Activated T-cell treated with anti-CD3 and anti-CD28 coated beads, Interleukin-2, amount 50 U/mL, for 4 hours (primary cell): ENCODE data around the gene MRPL9. TPM values are rescaled to one million over a fixed set of nuclear protein-coding genes. Genes with fewer than 3 reads are reported as not detected.
"Not testable (repeated sequence)": the region's sequence is repeated elsewhere in the genome, so short reads cannot be mapped to it uniquely, and the experiment has no call there.

Experiments used
- ATAC-seq, 2 donors: fragments of 200-7000 bp; cut with Tn5 transposase; one replicate each; pipeline ENCODE4 v1.10.0; 2021
- DNase-seq: peaks from one replicate; pipeline ENCODE4 v3.0.0-alpha.2; 2020
- H3K27me3 Mint-ChIP-seq: one replicate; pipeline ENCODE4 v1.8.0; 2021; ENCODE audit warnings: low read depth, mixed read lengths
- H3K36me3 Mint-ChIP-seq: one replicate; pipeline ENCODE4 v1.8.0; 2022; ENCODE audit warnings: mixed read lengths; ENCODE audit not compliant: insufficient read depth
- H3K4me1 Mint-ChIP-seq: one replicate; pipeline ENCODE4 v1.8.0; 2021; ENCODE audit warnings: low read depth, mixed read lengths
- H3K4me3 Mint-ChIP-seq: one replicate; pipeline ENCODE4 v1.8.0; 2021; ENCODE audit warnings: mild to moderate bottlenecking, moderate library complexity, mixed read lengths
- H3K9me3 Mint-ChIP-seq: one replicate; pipeline ENCODE4 v1.8.0; 2021; ENCODE audit warnings: mixed read lengths
- total RNA-seq, 3 donors: library from RNA; stranded (reverse); gene quantifications; one replicate each; pipeline ENCODE4 v1.2.1, GENCODE V29; 2021

MRPL9 gene
- total RNA-seq, 3 donors from 2014 or later = 156 to 167 (median 163) TPM

GRCh38 chr1:151799179-151800022 is 36.1 kb upstream of the MRPL9 start:
- Mint-ChIP-seq H3K4me3 (no peak overlapping the region), H3K9me3 (no peaks in the 10 kb centered on the region), H3K27me3 (peaks cover 3% of the 10 kb centered on the region), H3K36me3 (peaks cover under 1% of the 10 kb centered on the region), H3K4me1 (peaks cover 9% of the 10 kb centered on the region)
- ATAC-seq = no peak
- no peak for DNase-seq

- H3K36me3 Mint-ChIP-seq = peaks cover 3% of the 10 kb centered on the region
- H3K4me3 Mint-ChIP-seq = no peak overlapping the region
- H3K9me3 Mint-ChIP-seq = no peaks in the 10 kb centered on the region
- peaks cover 3% of the 10 kb centered on the region for H3K27me3 Mint-ChIP-seq
- peaks cover 9% of the 10 kb centered on the region for H3K4me1 Mint-ChIP-seq
- ATAC-seq (no peak), DNase-seq (no peak)
These were observed 35.3 kb upstream of the MRPL9 start for GRCh38 chr1:151798571-151798970.

GRCh38 chr1:151790940-151791651 is 27.8 kb upstream of the MRPL9 start:
- Mint-ChIP-seq H3K36me3 (peaks cover 3% of the 10 kb centered on the region), H3K4me1 (peaks cover 30% of the 10 kb centered on the region), H3K4me3 (peak overlapping the region; percentile 92), H3K27me3 (no peaks in the 10 kb centered on the region), H3K9me3 (no peaks in the 10 kb centered on the region)
- no peak for DNase-seq
- ATAC-seq = peak in 1 of 2 donors; percentile 1

- H3K9me3 Mint-ChIP-seq = no peaks in the 10 kb centered on the region
- peaks cover 3% of the 10 kb centered on the region for H3K36me3 Mint-ChIP-seq
- DNase-seq = peak; percentile 98
- no peaks in the 10 kb centered on the region for H3K27me3 Mint-ChIP-seq
- H3K4me1 Mint-ChIP-seq = peaks cover 30% of the 10 kb centered on the region
- H3K4me3 Mint-ChIP-seq = peak within 1 kb of the TSS; percentile 92
- peak; percentile 98 to 99 for ATAC-seq
These were observed 27.0 kb upstream of the MRPL9 start, which contains the start of gene TDRKH for GRCh38 chr1:151790071-151790939. TSS of gene TDRKH (minus strand) at chr1:151790500. CDS start at chr1:151783022, 7,478 bp downstream.

- ATAC-seq (no peak), DNase-seq (no peak)
- Mint-ChIP-seq H3K9me3 (no peaks in the 10 kb centered on the region), H3K4me1 (peaks cover 30% of the 10 kb centered on the region), H3K36me3 (no peaks in the 10 kb centered on the region), H3K4me3 (no peak overlapping the region), H3K27me3 (no peaks in the 10 kb centered on the region)
These were observed 24.4 kb upstream of the MRPL9 start for GRCh38 chr1:151787689-151788088.

GRCh38 chr1:151783796-151784195 is 20.5 kb upstream of the MRPL9 start:
- Mint-ChIP-seq H3K27me3 (no peaks in the 10 kb centered on the region), H3K36me3 (peaks cover 18% of the 10 kb centered on the region)

GRCh38 chr1:151782741-151783140 is 19.4 kb upstream of the MRPL9 start:
- H3K36me3 Mint-ChIP-seq = peaks cover 24% of the 10 kb centered on the region
- ATAC-seq = no peak
- H3K9me3 Mint-ChIP-seq = no peaks in the 10 kb centered on the region
- no peaks in the 10 kb centered on the region for H3K4me1 Mint-ChIP-seq
- H3K4me3 Mint-ChIP-seq = no peak overlapping the region
- no peaks in the 10 kb centered on the region for H3K27me3 Mint-ChIP-seq
- no peak for DNase-seq

More at GRCh38 chr1:151783796-151784195, 20.5 kb upstream of the MRPL9 start:
- DNase-seq = no peak
- Mint-ChIP-seq H3K4me1 (peaks cover 5% of the 10 kb centered on the region), H3K4me3 (no peak overlapping the region), H3K9me3 (no peaks in the 10 kb centered on the region)
- no peak for ATAC-seq

GRCh38 chr1:151782026-151782425 is 18.7 kb upstream of the MRPL9 start:
- H3K4me3 Mint-ChIP-seq, DNase-seq, H3K27me3 Mint-ChIP-seq, H3K9me3 Mint-ChIP-seq, ATAC-seq, H3K4me1 Mint-ChIP-seq: not testable (repeated sequence)
- peaks cover 24% of the 10 kb centered on the region for H3K36me3 Mint-ChIP-seq

- DNase-seq, H3K9me3 Mint-ChIP-seq, H3K4me3 Mint-ChIP-seq, H3K27me3 Mint-ChIP-seq, H3K4me1 Mint-ChIP-seq, ATAC-seq: not testable (repeated sequence)
- H3K36me3 Mint-ChIP-seq = peaks cover 28% of the 10 kb centered on the region
These were observed 17.4 kb upstream of the MRPL9 start for GRCh38 chr1:151780736-151781135.

GRCh38 chr1:151779852-151780251 is 16.6 kb upstream of the MRPL9 start:
- H3K36me3 Mint-ChIP-seq = peaks cover 35% of the 10 kb centered on the region
- DNase-seq (no peak), ATAC-seq (no peak)
- no peaks in the 10 kb centered on the region for H3K9me3 Mint-ChIP-seq
- H3K4me3 Mint-ChIP-seq = no peak overlapping the region
- no peaks in the 10 kb centered on the region for H3K4me1 Mint-ChIP-seq
- H3K27me3 Mint-ChIP-seq = no peaks in the 10 kb centered on the region

GRCh38 chr1:151777317-151777716 is 14.0 kb upstream of the MRPL9 start:
- H3K36me3 Mint-ChIP-seq = peaks cover 41% of the 10 kb centered on the region
- no peak overlapping the region for H3K4me3 Mint-ChIP-seq
- no peak for DNase-seq
- no peaks in the 10 kb centered on the region for H3K9me3 Mint-ChIP-seq
- H3K4me1 Mint-ChIP-seq = no peaks in the 10 kb centered on the region
- H3K27me3 Mint-ChIP-seq = no peaks in the 10 kb centered on the region
- no peak for ATAC-seq

GRCh38 chr1:151776665-151777062 is 13.4 kb upstream of the MRPL9 start:
- H3K36me3 Mint-ChIP-seq = peaks cover 41% of the 10 kb centered on the region
- H3K9me3 Mint-ChIP-seq = no peaks in the 10 kb centered on the region
- no peaks in the 10 kb centered on the region for H3K4me1 Mint-ChIP-seq
- no peak overlapping the region for H3K4me3 Mint-ChIP-seq
- H3K27me3 Mint-ChIP-seq = no peaks in the 10 kb centered on the region
- DNase-seq (no peak), ATAC-seq (no peak)

GRCh38 chr1:151775894-151776664 is 12.8 kb upstream of the MRPL9 start:
- peaks cover 37% of the 10 kb centered on the region for H3K36me3 Mint-ChIP-seq

More at GRCh38 chr1:151775894-151776664, 12.8 kb upstream of the MRPL9 start:
- DNase-seq = no peak
- no peaks in the 10 kb centered on the region for H3K4me1 Mint-ChIP-seq
- H3K4me3 Mint-ChIP-seq = no peak overlapping the region
- H3K9me3 Mint-ChIP-seq = no peaks in the 10 kb centered on the region
- H3K27me3 Mint-ChIP-seq = no peaks in the 10 kb centered on the region
- ATAC-seq = no peak
